ENCODE measurements around the gene TMEM214.

The TMEM214 gene

DNA sequence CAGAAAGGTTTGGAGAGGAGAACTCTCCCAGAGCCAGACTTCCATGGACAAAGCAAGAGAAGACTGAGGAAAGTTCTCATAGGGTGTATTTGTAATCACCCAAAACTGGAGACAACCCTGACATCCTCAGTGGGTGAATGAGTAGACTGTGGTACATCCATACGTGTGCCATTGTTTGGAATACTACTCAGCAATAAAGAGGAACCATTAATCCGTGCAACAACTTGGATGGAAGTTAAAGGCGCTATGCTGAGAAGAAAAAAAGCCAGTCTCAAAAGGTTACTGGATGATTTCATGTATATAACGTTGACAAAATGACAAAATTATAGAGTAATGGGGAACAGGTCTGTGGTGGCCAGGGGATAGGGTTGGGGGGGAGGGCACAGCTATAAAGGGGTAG, 24.1 kb upstream of the TMEM214 start:
- no peak overlapping the region for H3K9ac ChIP-seq (ENCODE audit: low read depth, low read length, poor library complexity, severe bottlenecking)
- H3K4me2 ChIP-seq (ENCODE audit: low read depth, low read length, poor library complexity, severe bottlenecking): no peak overlapping the region
- no peaks in the 10 kb centered on the region for H3K27me3 ChIP-seq (ENCODE audit: insufficient read depth, low read length, poor library complexity, severe bottlenecking)
- H3K4me1 ChIP-seq (ENCODE audit: insufficient read depth, low read length, poor library complexity, severe bottlenecking): no peaks in the 10 kb centered on the region
- no peak overlapping the region for H3K4me3 ChIP-seq (ENCODE audit: low read length, poor library complexity, severe bottlenecking)
- TF ChIP-seq EZH2phosphoT487 (IDR thresholded peaks at IDR 0.05; ENCODE audit: borderline replicate concordance) (no peak), CTCF (conservative IDR thresholded peaks at IDR 0.05; ENCODE audit: low read length) (no peak)
- no peaks in the 10 kb centered on the region for H3K36me3 ChIP-seq (ENCODE audit: insufficient read depth, low read length)
- no peaks in the 10 kb centered on the region for H3K9me2 ChIP-seq (replicated peaks; ENCODE audit: low read depth, low read length)
- no peaks in the 10 kb centered on the region for H4K20me1 ChIP-seq (ENCODE audit: insufficient read depth, low read length, poor library complexity, severe bottlenecking)
- H2AFZ ChIP-seq (ENCODE audit: low read length): no peak overlapping the region
- no peaks in the 10 kb centered on the region for H3K9me3 ChIP-seq (ENCODE audit: insufficient read depth, low read depth, low read length)
- no peaks in the 10 kb centered on the region for H3F3A ChIP-seq (ENCODE audit: low read depth)
- no peaks in the 10 kb centered on the region for H3K79me2 ChIP-seq (ENCODE audit: insufficient read depth, low read length)

DNA sequence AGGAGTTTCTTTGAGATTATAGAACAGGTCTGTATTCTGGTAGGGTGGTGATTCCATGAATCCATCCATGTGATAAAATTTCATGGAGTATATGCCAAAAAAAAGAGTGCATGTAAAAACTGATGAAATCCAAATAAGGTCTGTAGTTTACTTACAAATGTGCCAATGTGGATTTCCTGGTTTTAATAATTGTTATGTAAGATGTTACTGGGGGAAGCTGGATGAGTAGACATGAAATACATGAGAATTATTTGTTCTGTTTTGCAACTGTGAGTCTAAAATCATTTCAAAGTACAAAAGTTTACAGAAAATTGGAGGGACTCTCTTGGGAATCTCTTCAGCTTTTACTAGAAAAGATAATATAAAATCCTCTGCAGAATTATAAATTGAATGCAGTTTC, 23.7 kb upstream of the TMEM214 start:
- TF ChIP-seq CTCF (conservative IDR thresholded peaks at IDR 0.05; ENCODE audit: low read length) (no peak), EZH2phosphoT487 (IDR thresholded peaks at IDR 0.05; ENCODE audit: borderline replicate concordance) (no peak)
- no peak overlapping the region for H2AFZ ChIP-seq (ENCODE audit: low read length)
- H3K27me3 ChIP-seq (ENCODE audit: insufficient read depth, low read length, poor library complexity, severe bottlenecking): no peaks in the 10 kb centered on the region
- H3K9ac ChIP-seq (ENCODE audit: low read depth, low read length, poor library complexity, severe bottlenecking): no peak overlapping the region
- no peaks in the 10 kb centered on the region for H4K20me1 ChIP-seq (ENCODE audit: insufficient read depth, low read length, poor library complexity, severe bottlenecking)
- H3K9me2 ChIP-seq (replicated peaks; ENCODE audit: low read depth, low read length): no peaks in the 10 kb centered on the region
- H3K79me2 ChIP-seq (ENCODE audit: insufficient read depth, low read length): no peaks in the 10 kb centered on the region
- H3K4me3 ChIP-seq (ENCODE audit: low read length, poor library complexity, severe bottlenecking): no peak overlapping the region
- no peak overlapping the region for H3K4me2 ChIP-seq (ENCODE audit: low read depth, low read length, poor library complexity, severe bottlenecking)
- no peaks in the 10 kb centered on the region for H3K9me3 ChIP-seq (ENCODE audit: insufficient read depth, low read depth, low read length)
- H3F3A ChIP-seq (ENCODE audit: low read depth): no peaks in the 10 kb centered on the region
- H3K36me3 ChIP-seq (ENCODE audit: insufficient read depth, low read length): no peaks in the 10 kb centered on the region
- H3K4me1 ChIP-seq (ENCODE audit: insufficient read depth, low read length, poor library complexity, severe bottlenecking): no peaks in the 10 kb centered on the region

GRCh38 chr2:27009716-27010115, 23.0 kb upstream of the TMEM214 start:
- H3K4me1 ChIP-seq (ENCODE audit: insufficient read depth, low read length, poor library complexity, severe bottlenecking): no peaks in the 10 kb centered on the region
- H3K4me2 ChIP-seq (ENCODE audit: low read depth, low read length, poor library complexity, severe bottlenecking): no peak overlapping the region
- TF ChIP-seq EZH2phosphoT487 (IDR thresholded peaks at IDR 0.05; ENCODE audit: borderline replicate concordance) (no peak), CTCF (conservative IDR thresholded peaks at IDR 0.05; ENCODE audit: low read length) (no peak)
- no peak overlapping the region for H3K4me3 ChIP-seq (ENCODE audit: low read length, poor library complexity, severe bottlenecking)
- no peak overlapping the region for H3K9ac ChIP-seq (ENCODE audit: low read depth, low read length, poor library complexity, severe bottlenecking)
- no peaks in the 10 kb centered on the region for H3F3A ChIP-seq (ENCODE audit: low read depth)
- H3K36me3 ChIP-seq (ENCODE audit: insufficient read depth, low read length): no peaks in the 10 kb centered on the region
- H3K9me2 ChIP-seq (replicated peaks; ENCODE audit: low read depth, low read length): no peaks in the 10 kb centered on the region
- H2AFZ ChIP-seq (ENCODE audit: low read length): no peak overlapping the region
- no peaks in the 10 kb centered on the region for H3K79me2 ChIP-seq (ENCODE audit: insufficient read depth, low read length)
- no peaks in the 10 kb centered on the region for H3K9me3 ChIP-seq (ENCODE audit: insufficient read depth, low read depth, low read length)
- no peaks in the 10 kb centered on the region for H4K20me1 ChIP-seq (ENCODE audit: insufficient read depth, low read length, poor library complexity, severe bottlenecking)
- H3K27me3 ChIP-seq (ENCODE audit: insufficient read depth, low read length, poor library complexity, severe bottlenecking): no peaks in the 10 kb centered on the region
